ENCODE results near the gene ARHGEF19.

- TF ChIP-seq, protein P1, sequence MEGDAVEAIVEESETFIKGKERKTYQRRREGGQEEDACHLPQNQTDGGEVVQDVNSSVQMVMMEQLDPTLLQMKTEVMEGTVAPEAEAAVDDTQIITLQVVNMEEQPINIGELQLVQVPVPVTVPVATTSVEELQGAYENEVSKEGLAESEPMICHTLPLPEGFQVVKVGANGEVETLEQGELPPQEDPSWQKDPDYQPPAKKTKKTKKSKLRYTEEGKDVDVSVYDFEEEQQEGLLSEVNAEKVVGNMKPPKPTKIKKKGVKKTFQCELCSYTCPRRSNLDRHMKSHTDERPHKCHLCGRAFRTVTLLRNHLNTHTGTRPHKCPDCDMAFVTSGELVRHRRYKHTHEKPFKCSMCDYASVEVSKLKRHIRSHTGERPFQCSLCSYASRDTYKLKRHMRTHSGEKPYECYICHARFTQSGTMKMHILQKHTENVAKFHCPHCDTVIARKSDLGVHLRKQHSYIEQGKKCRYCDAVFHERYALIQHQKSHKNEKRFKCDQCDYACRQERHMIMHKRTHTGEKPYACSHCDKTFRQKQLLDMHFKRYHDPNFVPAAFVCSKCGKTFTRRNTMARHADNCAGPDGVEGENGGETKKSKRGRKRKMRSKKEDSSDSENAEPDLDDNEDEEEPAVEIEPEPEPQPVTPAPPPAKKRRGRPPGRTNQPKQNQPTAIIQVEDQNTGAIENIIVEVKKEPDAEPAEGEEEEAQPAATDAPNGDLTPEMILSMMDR (IDR thresholded peaks at IDR 0.05; ENCODE audit: low read depth, low read length): no peak
- TF ChIP-seq EZH2phosphoT487 (IDR thresholded peaks at IDR 0.05; ENCODE audit: low read depth): no peak
Observed at GRCh38 chr1:16251381-16251780, 38.9 kb upstream of the ARHGEF19 start.

Measured in OCI-LY3 (cell line).